GM12873 (cell line): Measurements from ENCODE around the gene CLDN5.

ENCODE experiments used
- CTCF ChIP-seq: IDR thresholded peaks from 2 replicates; pipeline ENCODE4 v1.5.1; 2012; ENCODE audit warnings: low read depth, mild to moderate bottlenecking, moderate library complexity, low read length, control low read depth; ENCODE audit not compliant: insufficient read depth; ENCODE audit errors: missing control alignments

Gene CLDN5

GRCh38 chr22:19533049-19533626, 8.9 kb upstream of the CLDN5 start:
- TF ChIP-seq CTCF, result no peak

- TF ChIP-seq CTCF, result no peak
These were observed 6.5 kb upstream of the CLDN5 start for GRCh38 chr22:19530751-19531150.

GRCh38 chr22:19529811-19530210, 5.6 kb upstream of the CLDN5 start:
- no peak for TF ChIP-seq CTCF

GRCh38 chr22:19527861-19528417, 3.7 kb upstream of the CLDN5 start:
- no peak for TF ChIP-seq CTCF

GRCh38 chr22:19527321-19527721, 3.1 kb upstream of the CLDN5 start:
- TF ChIP-seq CTCF, result no peak

- no peak for TF ChIP-seq CTCF
These were observed 2.5 kb upstream of the CLDN5 start for GRCh38 chr22:19526702-19527111.

- TF ChIP-seq CTCF, result no peak
These were observed 2.0 kb upstream of the CLDN5 start for GRCh38 chr22:19526076-19526701.
